Measurements from ENCODE around the gene ZNF541.
A peak's percentile ranks its signal among the peaks of the same experiment; 100 is the strongest.
"Not testable (repeated sequence)": the region's sequence is repeated elsewhere in the genome, so short reads cannot be mapped to it uniquely, and the experiment has no call there.

ZNF541 gene

GRCh38 chr19:47573071-47574026 lies at the start of gene ZNF541:
ZNF541 (minus strand) TSS chr19:47573148; CDS start chr19:47555856, 17,292 bp downstream.
- peak; percentile 89 for DNase-seq

GRCh38 chr19:47619763-47620162 lies 46.8 kb upstream of the ZNF541 start:
- no peak for DNase-seq

- DNase-seq: no peak
These were observed 45.8 kb upstream of the ZNF541 start for GRCh38 chr19:47618771-47619170.

- DNase-seq: no peak
These were observed 42.8 kb upstream of the ZNF541 start for GRCh38 chr19:47615714-47616113.

GRCh38 chr19:47615230-47615629 lies 42.3 kb upstream of the ZNF541 start:
- DNase-seq: no peak

- no peak for DNase-seq
These were observed 41.6 kb upstream of the ZNF541 start for GRCh38 chr19:47614559-47614958.

- no peak for DNase-seq
These were observed 41.0 kb upstream of the ZNF541 start for GRCh38 chr19:47614021-47614295.

- no peak for DNase-seq
These were observed 40.4 kb upstream of the ZNF541 start for GRCh38 chr19:47613165-47614020.

GRCh38 chr19:47610902-47611301 lies 38.0 kb upstream of the ZNF541 start:
- DNase-seq: no peak

GRCh38 chr19:47609906-47610894 lies 37.3 kb upstream of the ZNF541 start:
- peak; percentile 37 for DNase-seq

GRCh38 chr19:47608969-47609905 lies 36.3 kb upstream of the ZNF541 start, which contains the start of gene BICRA:
BICRA (plus strand) TSS chr19:47609134; CDS start chr19:47673575, 64,441 bp downstream.
- peak; percentile 83 for DNase-seq

GRCh38 chr19:47608074-47608918 lies 35.3 kb upstream of the ZNF541 start:
- DNase-seq: peak; percentile 95

GRCh38 chr19:47607564-47608073 lies 34.7 kb upstream of the ZNF541 start:
- no peak for DNase-seq

GRCh38 chr19:47603706-47604565 lies 31.0 kb upstream of the ZNF541 start:
- DNase-seq: no peak

GRCh38 chr19:47601180-47601904 lies 28.4 kb upstream of the ZNF541 start:
- DNase-seq: no peak

- peak; percentile 99 for DNase-seq
These were observed 27.6 kb upstream of the ZNF541 start for GRCh38 chr19:47600246-47601179.

GRCh38 chr19:47599671-47600245 lies 26.8 kb upstream of the ZNF541 start:
- not testable (repeated sequence) for DNase-seq
